Thoracic aorta endothelial cell (primary cell): ENCODE results near the gene SLC31A1. TPM values are rescaled to one million over a fixed set of nuclear protein-coding genes. Genes with fewer than 3 reads are reported as not detected.

ENCODE experiments used
- total RNA-seq: library from RNA; depleted of rRNA; stranded (reverse); fragments of >200 nt; gene quantifications from 2 replicates; pipeline ENCODE4 v1.2.3, GENCODE V29; 2012

Gene SLC31A1
- total RNA-seq: 22.2 and 27.2 TPM in 2 replicates

DNA sequence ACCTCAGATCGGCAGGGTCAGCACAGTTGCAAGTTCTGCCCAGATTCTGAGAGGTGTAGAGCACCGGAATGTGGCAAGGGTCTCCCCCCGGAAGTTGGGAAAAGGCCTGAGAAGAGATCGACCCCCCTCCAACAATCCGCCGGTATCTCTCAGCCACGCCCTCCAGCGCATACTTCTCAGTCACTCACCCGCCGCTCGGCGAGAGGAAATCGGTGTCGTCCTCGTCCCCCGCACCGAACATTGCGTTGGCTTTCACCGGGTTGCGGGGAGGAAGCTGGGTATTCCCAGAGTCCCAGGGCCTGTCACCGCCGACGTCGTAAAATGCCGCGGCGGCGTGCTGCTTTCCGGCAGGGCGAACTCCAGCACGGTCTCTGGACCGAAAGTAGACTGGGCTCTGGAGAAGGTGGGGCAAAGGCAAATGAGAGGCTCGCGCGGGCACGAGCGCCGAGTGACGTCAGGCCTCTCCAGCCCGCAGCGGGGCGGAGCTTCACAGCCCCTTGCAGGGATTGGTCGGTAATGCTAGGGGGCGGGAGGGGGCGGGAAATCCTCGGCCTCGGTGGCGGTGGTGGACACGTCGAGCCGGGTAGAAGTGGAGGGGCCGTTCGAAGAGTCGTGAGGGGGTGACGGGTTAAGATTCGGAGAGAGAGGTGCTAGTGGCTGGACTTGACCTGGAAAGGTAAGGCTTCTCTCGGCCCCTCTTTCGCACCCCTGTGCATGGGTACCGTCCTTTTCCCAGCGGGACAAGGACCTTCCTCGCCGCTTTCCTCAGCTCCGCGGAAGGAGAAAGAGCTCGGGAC is at the start of gene SLC31A1, which contains the start of gene FKBP15:
Gene SLC31A1 (plus strand): TSS at position 542 of the 797 bp plus-strand sequence. CDS start 34,605 bp downstream, outside the sequence.
Gene FKBP15 (minus strand): TSS at position 275 of the 797 bp plus-strand sequence. CDS start 34 bp downstream, at position 241.

GRCh38 chr9:113275157-113276131 is 54.1 kb downstream of the SLC31A1 start, which contains the start of the genes CDC26 and PRPF4:
Gene CDC26 (minus strand): TSS chr9:113275572. CDS start chr9:113272507, 3,065 bp downstream.
Gene PRPF4 (plus strand): TSS chr9:113275658. CDS start chr9:113275744, 86 bp downstream.

GRCh38 chr9:113302792-113303418 is 81.6 kb downstream of the SLC31A1 start, which contains the start of gene RNF183:
Gene RNF183 (minus strand): TSS chr9:113303376. CDS start chr9:113298184, 5,192 bp downstream.

Other genes starting within 250 kb of the SLC31A1 start
- gene ZNF883, start 209.4 kb upstream of the SLC31A1 start, total RNA-seq: 0.07 and 0.53 TPM in 2 replicates
- gene ZFP37, start 164.8 kb upstream of the SLC31A1 start, total RNA-seq: 1.1 and 1.6 TPM in 2 replicates
- 3.7 and 7.1 TPM in 2 replicates for gene SLC31A2, start 70.5 kb upstream of the SLC31A1 start, total RNA-seq
- 28.2 and 31.8 TPM in 2 replicates for gene FKBP15, start 267 bp upstream of the SLC31A1 start, total RNA-seq
- gene CDC26, start 54.0 kb downstream of the SLC31A1 start, total RNA-seq: 48.3 and 60.5 TPM in 2 replicates
- gene PRPF4, start 54.1 kb downstream of the SLC31A1 start, total RNA-seq: 29.9 and 33.3 TPM in 2 replicates
- not detected in 2 replicates for gene RNF183, start 81.8 kb downstream of the SLC31A1 start, total RNA-seq
- 0.50 and 0.53 TPM in 2 replicates for gene WDR31, start 118.7 kb downstream of the SLC31A1 start, total RNA-seq
- not detected in 2 replicates for gene BSPRY, start 128.0 kb downstream of the SLC31A1 start, total RNA-seq
- 6.0 and 6.2 TPM in 2 replicates for gene HDHD3, start 155.4 kb downstream of the SLC31A1 start, total RNA-seq
- 17.6 and 18.7 TPM in 2 replicates for gene ALAD, start 179.7 kb downstream of the SLC31A1 start, total RNA-seq
- 55.6 and 64.5 TPM in 2 replicates for gene POLE3, start 189.1 kb downstream of the SLC31A1 start, total RNA-seq
- 0.66 and 1.0 TPM in 2 replicates for gene C9orf43, start 189.2 kb downstream of the SLC31A1 start, total RNA-seq
- gene RGS3, start 242.2 kb downstream of the SLC31A1 start, total RNA-seq: 158 and 214 TPM in 2 replicates